Gastrocnemius medialis (tissue), 4 donors: Measurements from ENCODE around the gene SERAC1. TPM values are rescaled to one million over a fixed set of nuclear protein-coding genes. Genes with fewer than 3 reads are reported as not detected.

Source experiments
- ATAC-seq, 2 donors: fragments of 150-250 bp; one replicate each; pipeline ENCODE4 v1.9.1; 2016
- DNase-seq, 2 donors: peaks; one replicate each; pipeline ENCODE4 v3.0.0-alpha.2; 2019
- H3K27ac ChIP-seq, 4 donors: fragments of 200-600 bp; sonication (generic); 1 replicate in 1 of 4; 2 replicates in 3 of 4; pipeline ENCODE4 v1.5.1; 2016 to 2018; ENCODE audit warnings: mild to moderate bottlenecking in 2 of 4, moderate library complexity in 1 of 4
- H3K27me3 ChIP-seq, 3 donors: fragments of 200-600 bp; sonication (generic) in 2 of 3; 1 replicate in 1 of 3; 2 replicates in 2 of 3; pipeline versions ENCODE4 v1.5.1 to v1.6.0; 2016 to 2019; ENCODE audit warnings: mild to moderate bottlenecking in 1 of 3, moderate library complexity in 1 of 3
- H3K36me3 ChIP-seq, 2 donors: fragments of 200-600 bp; sonication (generic) in 1 of 2; one replicate each; pipeline ENCODE4 v1.5.1; 2017 to 2018
- H3K4me1 ChIP-seq, 2 donors: fragments of 200-600 bp; sonication (generic) in 1 of 2; one replicate each; pipeline ENCODE4 v1.5.1; 2016 to 2017; ENCODE audit warnings: mild to moderate bottlenecking in 2 of 2
- H3K4me3 ChIP-seq, 4 donors: fragments of 200-600 bp; sonication (generic) in 3 of 4; 1 replicate in 1 of 4; 2 replicates in 3 of 4; pipeline ENCODE4 v1.5.1; 2016 to 2019; ENCODE audit warnings: mild to moderate bottlenecking in 2 of 4
- H3K9me3 ChIP-seq, 3 donors: fragments of 200-600 bp; sonication (generic) in 2 of 3; 1 replicate in 1 of 3; 2 replicates in 2 of 3; pipeline ENCODE4 v1.5.1; 2016 to 2019
- POLR2A ChIP-seq, 2 donors: fragments of 450-650 bp; IDR thresholded peaks; one replicate each; pipeline ENCODE4 v1.6.1; 2017; ENCODE audit warnings: antibody characterized with exemption in 2 of 2, mild to moderate bottlenecking in 2 of 2, moderate library complexity in 2 of 2
- in situ Hi-C, 4 donors: fragments of 200-750 bp; cut with MboI; loops; one replicate each; pipeline versions ENCODE4 v1.15.0 to v1.8.0; 2017; ENCODE audit warnings: low sequenced_read_pairs in 4 of 4
- intact Hi-C: fragments of 100-400 bp; cut with DNase I; formaldehyde crosslinking; loops from one replicate; pipeline ENCODE4 v1.15.1; 2023; ENCODE audit warnings: low total_unique reads
- total RNA-seq, 4 donors: library from RNA; depleted of rRNA; stranded (reverse); fragments of >200 nt; gene quantifications; one replicate each; pipeline versions ENCODE4 v1.1.0 to v1.2.3, GENCODE V29; 2016
- TF ChIP-seq, protein P1 (sequence below), 5 experiments: fragments of 450-650 bp in 3 of 5; fragments of 200-600 bp in 2 of 5; sonication (generic) in 2 of 5; IDR thresholded peaks in 4 of 5; conservative IDR thresholded peaks in 1 of 5; 1 replicate in 4 of 5; 2 replicates in 1 of 5; pipeline ENCODE4 v1.5.1; 2016 to 2019; ENCODE audit warnings: antibody characterized with exemption in 5 of 5, mild to moderate bottlenecking in 3 of 5, moderate library complexity in 3 of 5

SERAC1 gene
- total RNA-seq, 4 donors from 2014 or later, result 8.1 to 15.5 (median 11.5) TPM

DNA sequence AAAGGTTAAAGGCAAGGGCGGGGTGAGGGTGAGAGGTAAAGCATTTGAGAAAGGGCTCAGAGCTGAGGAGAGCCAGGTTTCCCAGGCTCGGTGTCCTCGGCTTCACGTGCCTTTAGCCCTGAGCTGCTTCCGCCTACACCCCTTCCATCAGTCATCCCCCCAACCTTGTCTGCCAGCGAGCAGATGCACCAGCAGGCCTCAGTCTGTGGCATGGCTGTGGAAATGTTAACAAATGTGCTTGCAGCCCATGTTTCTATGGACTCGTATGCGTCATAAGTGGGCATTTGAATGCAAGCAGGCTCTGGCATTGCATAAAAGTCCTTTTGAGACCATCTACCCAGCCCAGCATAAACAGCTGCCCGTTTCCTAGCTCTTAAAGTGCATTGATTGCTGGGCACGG is 97.5 kb downstream of the SERAC1 start:
- no peak for DNase-seq
- TF ChIP-seq POLR2A (IDR thresholded peaks at IDR 0.05), result no peak
- TF ChIP-seq, protein P1, sequence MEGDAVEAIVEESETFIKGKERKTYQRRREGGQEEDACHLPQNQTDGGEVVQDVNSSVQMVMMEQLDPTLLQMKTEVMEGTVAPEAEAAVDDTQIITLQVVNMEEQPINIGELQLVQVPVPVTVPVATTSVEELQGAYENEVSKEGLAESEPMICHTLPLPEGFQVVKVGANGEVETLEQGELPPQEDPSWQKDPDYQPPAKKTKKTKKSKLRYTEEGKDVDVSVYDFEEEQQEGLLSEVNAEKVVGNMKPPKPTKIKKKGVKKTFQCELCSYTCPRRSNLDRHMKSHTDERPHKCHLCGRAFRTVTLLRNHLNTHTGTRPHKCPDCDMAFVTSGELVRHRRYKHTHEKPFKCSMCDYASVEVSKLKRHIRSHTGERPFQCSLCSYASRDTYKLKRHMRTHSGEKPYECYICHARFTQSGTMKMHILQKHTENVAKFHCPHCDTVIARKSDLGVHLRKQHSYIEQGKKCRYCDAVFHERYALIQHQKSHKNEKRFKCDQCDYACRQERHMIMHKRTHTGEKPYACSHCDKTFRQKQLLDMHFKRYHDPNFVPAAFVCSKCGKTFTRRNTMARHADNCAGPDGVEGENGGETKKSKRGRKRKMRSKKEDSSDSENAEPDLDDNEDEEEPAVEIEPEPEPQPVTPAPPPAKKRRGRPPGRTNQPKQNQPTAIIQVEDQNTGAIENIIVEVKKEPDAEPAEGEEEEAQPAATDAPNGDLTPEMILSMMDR (IDR thresholded peaks at IDR 0.05 in 4 of 5, conservative IDR thresholded peaks at IDR 0.05 in 1 of 5), result no peak
- in situ Hi-C loops, result loop anchor here in 3 of 4 donors (5.0 to 10.0 kb wide), 2 partner anchors 83 to 96 kb away; no protein-coding TSS in a partner anchor
- Histone ChIP-seq H3K36me3 (peaks cover 0 to 13% of the 10 kb centered on the region in 2 donors), H3K4me3 (no peak overlapping the region), H3K9me3 (no peaks in the 10 kb centered on the region), H3K27me3 (no peaks in the 10 kb centered on the region), H3K4me1 (peaks cover 0 to 5% of the 10 kb centered on the region in 2 donors), H3K27ac (peak overlapping the region in 1 of 4 donors; percentile 50)
- ATAC-seq, result no peak
- intact Hi-C loops, result no loop called here

DNA sequence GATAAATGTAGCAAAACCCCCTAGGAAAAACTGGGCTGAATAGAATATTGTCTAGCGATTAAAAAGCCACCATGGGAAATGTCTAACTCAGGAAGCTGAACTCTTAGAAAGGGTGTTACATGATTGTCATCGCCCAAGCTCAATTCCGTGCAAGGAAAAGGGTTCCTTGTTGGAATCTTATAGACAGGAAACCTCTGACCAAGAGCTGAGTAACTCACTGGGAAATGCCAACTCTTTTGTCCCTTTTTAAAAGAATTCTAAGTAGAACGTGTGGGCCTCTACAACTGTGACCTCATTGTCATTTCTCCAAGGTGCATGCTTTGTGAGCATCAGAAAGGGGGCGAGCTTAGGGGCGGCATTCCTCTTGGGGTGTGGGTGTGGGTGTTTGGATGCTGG is 98.3 kb downstream of the SERAC1 start:
- H3K27ac ChIP-seq, result peak overlapping the region in 2 of 4 donors; percentile 46 to 50
- H3K27me3 ChIP-seq, result no peaks in the 10 kb centered on the region
- no peak for ATAC-seq

DNA sequence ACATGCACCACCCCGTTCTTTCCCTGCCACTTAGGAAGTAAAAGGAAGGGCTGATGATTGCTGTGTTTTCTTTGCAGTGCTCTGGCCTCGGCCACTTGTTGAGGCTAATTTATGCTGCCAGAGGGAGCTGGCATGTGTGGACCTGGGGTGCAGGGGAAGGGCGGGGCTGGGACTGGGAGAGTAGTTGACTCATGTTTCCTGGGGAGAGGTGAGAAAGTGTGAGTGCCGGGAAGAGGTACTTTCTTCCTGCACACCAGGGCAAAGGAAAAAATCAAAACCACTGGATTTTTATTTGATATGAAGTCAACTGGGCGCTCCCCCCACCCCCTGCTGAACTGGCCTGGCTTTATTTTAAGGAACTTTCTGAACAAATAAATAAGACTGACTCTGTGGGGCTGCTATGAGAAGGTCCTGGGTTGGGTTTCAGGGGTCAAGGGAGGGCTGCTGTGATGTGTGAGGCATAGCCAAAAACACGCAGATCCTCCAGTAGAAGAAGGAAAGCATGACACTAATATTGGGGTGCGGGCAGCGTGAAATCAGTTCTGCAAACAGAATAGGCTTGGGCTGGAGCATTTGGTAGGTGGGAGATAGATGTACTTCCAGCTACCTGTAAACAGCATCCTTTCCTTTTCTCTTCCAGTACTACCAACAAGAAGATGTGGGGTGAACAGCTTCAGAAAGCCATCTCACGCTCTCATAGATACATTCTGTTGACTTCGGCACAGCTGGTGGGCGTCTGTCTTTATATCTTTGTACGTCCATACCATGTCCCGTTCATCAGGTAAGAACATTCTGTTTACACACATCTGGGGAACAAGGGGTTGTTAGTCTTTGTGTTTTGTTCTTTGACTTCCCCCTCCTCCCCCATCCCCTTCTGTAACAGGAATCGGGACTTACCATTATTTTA is 98.9 kb downstream of the SERAC1 start:
- peaks cover 0 to 13% of the 10 kb centered on the region in 2 donors for H3K36me3 ChIP-seq
- intact Hi-C loops (no loop called here), in situ Hi-C loops (loop anchor here in 1 of 4 donors (10.0 kb wide), 1 partner anchor 84 kb away; the partner anchor contains the start of gene SYNJ2)
- DNase-seq (no peak), ATAC-seq (peak in 1 of 2 donors; percentile 13)
- H3K4me1 ChIP-seq, result peaks cover 0 to 5% of the 10 kb centered on the region in 2 donors
- no peak overlapping the region for H3K4me3 ChIP-seq
- H3K27ac ChIP-seq, result peak overlapping the region in 3 of 4 donors; percentile 18 to 50 (median 46)
- H3K27me3 ChIP-seq, result no peaks in the 10 kb centered on the region
- no peak for TF ChIP-seq POLR2A (IDR thresholded peaks at IDR 0.05)
- H3K9me3 ChIP-seq, result no peaks in the 10 kb centered on the region

More for the DNA sequence above, 98.3 kb downstream of the SERAC1 start:
- H3K9me3 ChIP-seq, result no peaks in the 10 kb centered on the region
- no peak overlapping the region for H3K4me3 ChIP-seq
- DNase-seq, result no peak
- in situ Hi-C loops, result loop anchor here (5.0 to 10.0 kb wide), 3 partner anchors 82 to 95 kb away; partner anchors contain the start of gene SYNJ2 (in 1 of the 4)
- no peak for TF ChIP-seq POLR2A (IDR thresholded peaks at IDR 0.05)
- TF ChIP-seq, protein P1 (IDR thresholded peaks at IDR 0.05 in 4 of 5, conservative IDR thresholded peaks at IDR 0.05 in 1 of 5), result no peak
- peaks cover 0 to 13% of the 10 kb centered on the region in 2 donors for H3K36me3 ChIP-seq
- intact Hi-C loops, result no loop called here
- peaks cover 0 to 5% of the 10 kb centered on the region in 2 donors for H3K4me1 ChIP-seq

DNA sequence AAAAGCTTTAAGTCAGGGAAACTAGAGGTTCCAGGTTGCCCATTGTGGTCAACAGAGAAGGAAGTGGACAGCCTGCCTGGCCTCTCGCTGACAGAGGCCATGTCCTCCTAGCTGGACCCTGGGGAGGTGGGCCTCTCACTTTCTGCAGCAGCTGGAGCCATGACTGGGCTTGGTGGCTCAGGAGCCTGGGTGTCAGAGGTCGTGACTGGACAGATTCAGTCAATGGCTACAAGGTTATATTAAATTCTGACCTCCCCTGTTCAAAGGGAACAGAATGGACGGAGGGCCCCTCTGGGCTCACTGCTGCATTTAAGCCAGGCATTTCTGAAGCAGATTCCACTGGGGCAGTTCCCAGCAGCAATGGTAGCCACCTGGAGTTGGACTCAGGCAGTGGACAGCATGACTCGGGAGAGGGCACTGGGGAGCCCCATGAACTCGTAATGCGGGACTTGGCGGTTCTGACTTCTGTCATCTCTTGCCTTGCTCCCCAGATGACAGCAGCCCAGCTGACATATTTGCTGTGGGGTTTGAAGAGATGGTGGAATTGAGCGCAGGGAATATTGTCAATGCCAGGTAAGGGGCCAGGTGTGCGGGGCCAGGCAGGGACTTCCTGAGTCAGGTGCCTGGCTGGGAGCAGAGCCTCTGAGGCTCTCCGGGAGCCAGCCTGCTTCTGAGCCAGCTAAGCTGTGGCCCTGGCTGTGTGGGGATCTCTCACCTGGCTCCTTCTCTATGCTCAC is 99.7 kb downstream of the SERAC1 start:
- intact Hi-C loops, result no loop called here
- peaks cover 0 to 5% of the 10 kb centered on the region in 2 donors for H3K4me1 ChIP-seq
- H3K9me3 ChIP-seq, result no peaks in the 10 kb centered on the region
- H3K36me3 ChIP-seq, result peaks cover 0 to 13% of the 10 kb centered on the region in 2 donors
- H3K27ac ChIP-seq, result peak overlapping the region in 3 of 4 donors; percentile 4 to 50 (median 18)
- ATAC-seq (no peak), DNase-seq (no peak)
- in situ Hi-C loops, result loop anchor here in 1 of 4 donors (10.0 kb wide), 1 partner anchor 84 kb away; the partner anchor contains the start of gene SYNJ2
- TF ChIP-seq POLR2A (IDR thresholded peaks at IDR 0.05), result no peak
- TF ChIP-seq, protein P1 (IDR thresholded peaks at IDR 0.05 in 4 of 5, conservative IDR thresholded peaks at IDR 0.05 in 1 of 5), result no peak
- H3K4me3 ChIP-seq, result no peak overlapping the region
- no peaks in the 10 kb centered on the region for H3K27me3 ChIP-seq
